Activated CD8-positive, alpha-beta memory T cell treated with anti-CD3 and anti-CD28 coated beads, Interleukin-2, amount 50 U/mL, for 4 hours (primary cell): ENCODE measurements around the gene C4orf50.

Source experiments
- DNase-seq: peaks from one replicate; pipeline ENCODE4 v3.0.0-alpha.2; 2020

C4orf50 gene

DNA sequence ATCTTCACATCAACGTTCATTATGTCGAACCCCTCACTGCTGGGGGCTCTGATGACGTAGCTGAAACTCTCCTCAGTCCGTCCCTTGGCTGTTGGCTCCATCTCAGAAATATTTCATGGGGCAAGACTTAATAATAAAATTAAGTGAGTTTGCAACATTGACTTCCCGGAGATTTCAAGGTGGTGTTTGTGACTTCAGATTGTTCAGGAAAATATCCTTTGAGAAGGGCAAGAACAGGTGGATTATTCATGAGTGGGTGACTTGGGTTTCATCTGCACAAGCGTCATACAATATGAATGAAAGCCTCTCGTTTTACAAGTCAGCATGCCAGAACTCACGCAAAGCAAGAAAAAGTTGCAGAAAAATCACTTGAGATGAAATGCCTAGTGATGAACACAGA is at the start of gene C4orf50:
Gene C4orf50 (minus strand): TSS at position 101 of the 400 bp plus-strand sequence.
- DNase-seq, result no peak

DNA sequence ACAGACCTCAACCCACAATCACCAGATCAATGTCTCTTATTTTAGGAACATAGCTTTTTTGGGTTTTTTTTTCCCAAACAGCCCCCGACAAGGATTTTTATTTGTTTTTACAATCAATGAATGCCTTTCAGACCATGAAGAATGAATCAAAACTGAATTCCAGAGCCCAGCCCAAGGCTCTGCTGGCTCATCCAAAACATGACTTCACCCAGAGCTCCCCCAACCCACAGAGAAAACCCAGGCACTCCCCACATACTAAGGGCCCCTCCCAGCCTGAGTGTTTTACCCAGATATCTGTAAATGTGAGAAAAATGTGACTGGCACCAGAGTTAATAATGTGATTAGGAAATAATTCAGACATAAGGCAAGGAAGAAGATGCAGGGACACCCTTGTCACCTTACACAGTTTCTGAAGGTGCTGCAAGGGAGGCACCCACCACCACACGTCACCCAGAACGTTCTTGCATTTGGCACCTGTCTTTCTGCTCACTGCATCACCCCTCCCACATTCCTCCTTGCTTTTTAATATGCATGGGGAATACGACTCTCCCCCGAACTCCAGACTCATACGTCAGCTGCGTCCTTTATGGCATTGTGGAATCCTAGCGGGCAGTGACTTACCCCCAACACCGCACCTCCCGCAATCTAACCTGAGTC is 47.8 kb upstream of the C4orf50 start:
- DNase-seq, result no peak

DNA sequence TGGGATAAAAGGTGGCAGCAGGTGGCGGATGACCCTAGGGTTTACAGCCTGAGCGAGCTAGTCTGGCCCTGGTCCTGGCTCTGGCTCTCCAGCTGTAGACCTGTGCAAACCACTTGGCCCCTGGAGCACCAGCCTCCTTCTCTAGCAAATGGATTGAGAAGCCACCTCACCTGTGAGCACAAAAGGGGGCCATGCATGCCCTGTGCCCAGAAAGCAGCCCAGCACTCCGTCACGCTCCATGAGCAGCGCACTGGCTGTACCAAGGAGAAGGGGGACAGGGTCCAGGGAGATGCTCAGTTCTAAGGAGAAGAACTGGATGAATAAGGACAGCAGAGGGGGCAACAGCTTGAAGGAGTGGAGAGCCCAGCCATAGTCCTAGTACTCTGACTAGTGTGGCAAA is 46.9 kb upstream of the C4orf50 start:
- no peak for DNase-seq

DNA sequence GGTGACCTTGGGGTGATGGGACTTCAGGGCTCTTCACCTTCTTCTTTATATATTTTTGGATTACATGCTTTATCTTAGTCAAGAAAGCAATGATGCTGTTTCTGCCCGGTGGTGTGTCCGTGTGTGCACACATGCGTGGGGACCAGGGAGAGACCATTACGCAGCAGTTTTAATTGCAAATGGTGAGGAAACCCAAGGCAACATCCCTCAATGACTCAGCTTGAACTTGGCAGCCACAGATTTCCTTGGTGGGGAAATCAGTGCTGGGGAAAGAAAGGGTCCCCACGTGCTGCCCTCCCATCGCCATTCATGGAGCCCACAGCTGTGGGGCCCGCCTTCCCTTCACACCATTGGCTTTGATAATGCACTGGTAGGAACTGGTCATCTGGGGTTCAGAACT is 46.2 kb upstream of the C4orf50 start:
- no peak for DNase-seq

DNA sequence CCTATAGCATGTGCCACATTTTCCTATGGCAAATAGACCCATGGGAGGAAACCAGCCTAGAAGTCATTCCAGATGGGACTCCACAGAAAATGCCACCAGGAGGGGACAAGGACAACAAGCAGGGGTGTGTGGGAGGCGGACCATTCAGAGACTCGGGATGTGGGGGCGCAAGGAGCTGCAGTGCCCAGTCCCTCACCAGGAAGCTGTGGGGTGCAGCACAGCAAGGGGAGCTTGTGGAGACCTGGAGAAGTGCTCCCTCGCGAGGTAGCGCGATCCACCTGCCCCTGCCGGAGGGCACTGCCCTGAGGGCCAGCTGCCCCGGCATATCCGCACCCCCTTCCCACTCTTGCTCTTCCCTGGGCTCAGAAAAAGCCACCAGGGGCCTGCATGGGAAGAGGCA is 45.5 kb upstream of the C4orf50 start:
- no peak for DNase-seq

DNA sequence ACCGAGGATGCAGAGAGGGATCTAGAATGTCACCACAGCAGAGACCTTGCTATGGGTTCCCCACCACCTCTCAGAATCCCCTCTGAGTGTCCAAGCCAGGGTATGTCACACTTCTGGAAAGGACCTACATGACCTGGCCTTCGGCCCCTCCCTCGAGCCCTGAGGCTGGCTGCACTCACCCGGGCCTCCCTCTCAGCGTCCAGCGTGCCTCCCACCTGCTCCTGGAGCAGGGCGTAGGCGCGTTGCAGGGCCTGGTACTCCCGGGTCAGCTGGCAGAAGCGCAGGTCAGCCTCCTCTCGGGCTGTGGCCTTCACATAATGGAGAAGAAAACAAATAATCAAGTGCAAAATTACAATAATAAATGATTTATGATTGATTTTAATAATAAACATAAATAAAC is 43.9 kb upstream of the C4orf50 start:
- DNase-seq, result no peak

DNA sequence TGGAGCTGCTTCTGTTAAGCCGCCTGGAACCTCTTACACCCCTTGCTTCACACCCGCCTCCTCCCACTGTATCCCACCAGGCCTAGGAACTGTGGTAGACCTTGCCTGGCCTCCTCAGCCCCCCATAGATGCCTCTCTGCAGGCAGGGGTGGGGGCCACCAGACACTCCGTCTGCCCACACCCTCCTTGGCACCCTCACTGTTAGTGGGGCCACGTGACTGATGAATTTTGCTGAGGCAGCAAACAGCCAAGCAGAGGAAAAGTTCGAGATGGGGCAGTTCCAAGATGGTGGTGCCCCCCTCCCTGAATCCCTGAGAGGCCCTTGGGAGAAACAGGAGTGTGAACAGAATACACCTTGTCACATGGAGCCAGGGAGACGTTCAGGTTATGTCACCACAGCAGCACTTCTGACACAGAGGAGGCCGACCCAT is 41.2 kb upstream of the C4orf50 start:
- DNase-seq, result no peak

DNA sequence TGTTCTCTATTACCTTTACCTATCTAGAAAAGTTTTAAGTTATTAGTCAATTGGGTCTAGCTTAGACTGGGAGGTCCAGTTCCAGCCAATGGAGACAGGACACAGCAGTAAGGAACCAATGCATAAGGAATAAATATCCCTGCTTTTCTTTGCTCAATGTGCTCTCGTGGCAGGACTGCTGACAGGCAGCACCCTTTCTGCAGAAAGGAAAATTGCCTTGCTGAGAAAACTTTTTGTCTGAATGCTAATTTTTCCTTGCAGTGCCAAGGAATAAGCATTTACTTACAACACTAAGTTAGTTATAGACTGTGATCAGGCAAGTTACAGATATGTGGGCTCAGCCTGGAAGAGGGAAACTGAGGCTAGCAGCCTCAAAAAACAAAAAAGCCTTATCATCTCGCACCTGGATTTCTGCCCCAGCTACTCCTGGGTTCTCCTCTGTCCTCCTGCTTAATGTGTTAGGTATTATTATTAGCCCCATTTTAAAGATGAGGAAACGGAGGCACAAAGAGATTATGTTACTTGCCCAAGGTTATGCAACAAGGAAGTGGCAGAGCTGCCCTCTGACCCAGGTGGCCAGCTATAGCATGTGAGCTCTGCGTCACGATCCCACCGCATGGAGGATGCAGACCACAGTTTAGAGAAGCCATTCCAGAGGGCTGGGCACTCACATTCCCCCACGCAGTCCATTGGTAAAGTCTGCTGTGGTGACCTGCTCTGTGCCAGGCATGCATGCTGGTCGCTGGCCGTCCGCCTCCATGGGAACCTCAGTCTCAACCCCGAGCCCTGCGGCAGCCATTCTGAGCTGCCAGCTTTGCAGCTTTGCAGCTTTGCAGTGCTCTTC is 40.5 kb upstream of the C4orf50 start:
- no peak for DNase-seq

DNA sequence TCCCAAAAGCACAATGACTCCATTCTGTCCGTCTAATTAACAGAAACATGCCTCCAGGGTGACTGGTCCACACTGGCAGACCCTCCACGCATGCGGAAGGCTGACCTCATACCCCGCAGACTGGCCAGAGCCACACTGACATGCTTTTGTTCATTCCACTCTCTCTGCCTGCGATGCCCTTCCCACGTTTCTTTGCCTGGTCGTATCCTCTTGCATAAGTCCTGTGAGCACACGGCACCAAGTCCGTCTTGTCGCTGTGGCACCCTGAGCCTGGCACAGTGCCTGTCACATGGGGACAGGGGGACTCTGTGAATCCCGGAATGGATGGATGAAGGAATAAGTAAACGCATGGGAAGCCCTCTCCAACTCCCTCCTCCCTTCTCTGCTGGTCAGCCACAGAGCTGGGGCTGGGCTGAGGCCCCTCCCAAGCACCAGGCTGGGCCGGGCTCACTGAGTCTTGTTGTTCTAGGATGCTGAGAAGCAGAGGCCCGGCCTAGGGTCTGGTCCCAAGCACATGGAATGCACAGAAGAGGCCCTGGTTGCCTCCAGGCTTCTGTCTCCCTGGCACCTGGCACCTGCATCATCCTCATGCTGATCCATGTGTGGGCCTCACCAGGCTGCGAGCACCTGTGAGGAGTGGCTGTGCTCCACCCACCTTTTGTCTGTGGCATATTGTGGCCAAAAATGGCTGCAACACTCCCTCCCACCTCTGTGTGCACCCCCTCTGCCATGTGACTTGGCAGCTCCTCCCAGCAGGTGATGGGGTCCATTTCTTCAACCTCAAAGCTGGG is 38.9 kb upstream of the C4orf50 start:
- DNase-seq, result no peak

DNA sequence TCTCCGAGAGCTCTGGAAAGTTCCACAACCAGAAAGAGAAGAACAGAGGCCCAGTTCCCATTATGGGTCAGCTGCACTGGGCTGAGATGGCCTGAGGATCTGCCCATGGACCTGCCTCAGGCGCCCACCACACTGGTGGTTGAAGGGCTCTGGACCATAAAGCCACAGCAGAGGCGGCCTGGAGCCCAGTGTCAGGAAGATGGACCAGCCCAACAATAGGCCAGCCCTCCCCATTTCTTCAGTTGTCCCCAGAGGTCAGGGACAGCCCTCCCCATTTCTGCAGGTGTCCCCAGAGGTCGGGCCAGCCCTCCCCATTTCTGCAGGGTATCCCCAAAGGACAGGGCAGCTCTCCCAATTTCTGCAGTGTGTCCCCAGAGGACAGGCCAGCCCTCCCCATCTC is 37.2 kb upstream of the C4orf50 start:
- DNase-seq, result no peak

DNA sequence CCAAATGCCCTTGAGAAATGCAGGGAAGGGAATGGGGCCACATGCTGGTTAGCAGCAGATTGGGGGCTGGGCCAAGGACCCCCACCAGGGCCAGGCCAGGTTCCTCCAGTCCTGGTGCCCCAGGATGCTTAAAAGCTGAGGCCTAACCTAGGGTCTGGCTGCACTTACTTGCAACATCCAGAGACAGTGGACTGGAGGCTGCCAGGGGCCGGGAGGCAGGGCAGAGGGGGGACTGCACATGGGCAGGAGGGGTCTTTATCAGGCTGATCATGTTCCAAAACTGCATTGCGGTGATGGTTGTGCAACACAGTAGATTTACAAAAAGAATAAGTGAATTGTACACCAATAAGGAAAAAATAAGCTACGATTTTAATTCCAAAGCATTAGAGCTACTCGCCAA is 36.8 kb upstream of the C4orf50 start:
- DNase-seq, result no peak

DNA sequence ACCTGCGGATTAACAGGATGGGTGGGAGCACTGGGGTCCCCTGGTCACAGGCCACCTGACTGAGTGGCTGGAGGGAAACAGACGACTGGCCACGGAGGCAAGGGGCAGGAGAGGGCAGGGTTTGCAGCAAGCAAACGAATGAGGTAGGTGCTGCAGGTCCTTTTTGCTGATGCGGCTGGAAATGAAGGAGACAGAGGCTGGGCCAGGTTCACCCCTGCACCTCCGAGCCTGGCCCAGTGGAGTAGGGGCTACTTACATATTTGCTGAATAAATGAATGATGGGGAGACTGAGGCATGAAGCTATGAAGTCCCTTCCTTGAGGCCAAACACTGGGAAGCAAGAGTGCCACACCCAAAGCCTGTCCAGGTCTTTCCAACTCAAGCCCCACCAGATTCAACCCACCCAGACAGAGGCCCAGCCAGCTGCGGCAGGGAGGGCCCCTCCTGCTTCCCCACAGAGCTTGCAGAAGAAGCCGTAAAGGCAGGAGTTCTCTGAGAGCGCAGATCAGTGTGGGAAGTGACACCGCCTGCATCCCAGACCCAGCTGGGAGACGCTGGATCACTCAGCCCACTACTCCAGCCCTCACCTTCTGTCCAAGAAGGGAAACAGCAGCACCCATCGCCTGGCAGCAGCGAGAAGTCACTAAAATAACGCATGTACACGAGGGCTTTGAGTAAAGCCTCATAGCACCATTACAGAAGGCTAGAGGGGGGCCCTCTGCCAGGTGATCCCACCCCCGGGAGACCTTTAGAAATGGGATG is 36.1 kb upstream of the C4orf50 start:
- DNase-seq, result no peak

DNA sequence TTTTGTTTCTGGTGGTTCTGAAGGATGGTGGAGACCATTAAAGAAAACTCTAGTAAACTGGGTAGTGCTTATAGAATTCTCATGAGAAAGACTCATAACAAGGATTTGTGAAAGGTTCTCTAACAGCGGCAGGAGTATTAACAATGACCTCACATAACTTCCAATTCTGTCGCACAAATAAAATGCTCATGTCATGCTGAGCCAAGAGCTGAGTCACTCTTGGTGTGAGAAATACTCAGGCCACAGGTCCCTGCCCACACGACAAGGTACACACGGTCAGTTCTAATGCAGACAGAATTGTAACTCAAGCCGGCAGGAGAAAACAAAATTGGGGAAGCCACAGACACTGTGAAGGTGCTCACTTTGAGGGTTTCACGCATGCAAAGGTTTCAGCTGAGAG is 34.4 kb upstream of the C4orf50 start:
- DNase-seq, result no peak

DNA sequence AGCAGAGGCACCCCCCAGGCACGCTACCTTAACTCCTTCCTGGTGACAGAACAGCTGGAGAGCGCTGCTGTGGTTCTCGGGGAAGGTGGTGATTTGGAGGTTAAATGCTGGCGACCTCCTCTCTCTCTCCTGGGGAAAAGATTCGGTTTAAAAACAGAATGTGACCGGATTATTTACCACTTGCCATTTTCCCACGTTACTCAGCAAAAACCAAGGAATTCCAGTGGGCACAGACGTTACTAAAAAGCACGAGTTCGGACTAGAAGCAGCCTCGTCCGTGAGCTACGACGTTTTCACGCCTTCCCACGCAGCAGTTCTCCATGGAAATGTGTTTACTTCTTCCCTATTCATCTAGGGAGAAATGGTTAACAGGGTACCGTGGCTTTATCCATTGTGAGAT is 32.3 kb upstream of the C4orf50 start:
- no peak for DNase-seq

DNA sequence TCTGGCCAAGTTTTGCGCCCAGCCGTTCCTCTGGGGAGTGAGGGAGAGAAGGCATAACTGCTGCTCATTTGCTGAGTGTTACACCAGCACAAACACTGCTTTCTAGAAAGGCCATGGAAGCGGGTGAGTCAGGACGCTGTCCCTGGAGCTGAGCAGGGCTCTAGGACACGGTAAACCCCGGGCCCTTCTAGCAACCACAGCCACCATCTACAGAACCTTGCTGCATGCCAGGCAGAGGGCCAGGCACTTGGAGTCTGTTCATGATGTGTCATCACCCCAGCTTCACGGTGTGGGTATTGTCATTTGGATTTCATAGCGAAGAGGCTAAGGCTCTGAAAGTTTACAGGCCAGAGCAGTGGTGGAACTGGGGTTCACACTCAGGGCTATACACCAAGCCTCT is 31.8 kb upstream of the C4orf50 start:
- no peak for DNase-seq

DNA sequence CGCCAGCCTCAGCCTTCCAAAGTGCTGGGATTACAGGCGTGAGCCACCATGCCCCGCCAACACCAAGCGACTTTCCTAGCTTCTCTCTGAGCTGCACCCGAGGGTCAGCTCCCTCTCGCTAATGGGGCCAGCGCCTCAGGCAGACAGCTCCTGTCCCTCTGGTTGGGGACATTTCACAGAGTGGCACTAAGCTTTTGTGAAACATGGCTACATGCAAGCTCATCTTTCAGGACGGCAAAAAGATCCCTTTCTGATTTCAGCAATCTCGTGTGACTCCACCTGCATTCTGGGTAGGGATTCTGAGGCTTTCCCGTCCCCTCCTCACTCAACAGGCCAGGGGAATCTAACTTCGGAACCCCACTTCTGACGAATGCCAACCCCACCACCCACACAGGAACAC is 31.0 kb upstream of the C4orf50 start:
- DNase-seq, result no peak

DNA sequence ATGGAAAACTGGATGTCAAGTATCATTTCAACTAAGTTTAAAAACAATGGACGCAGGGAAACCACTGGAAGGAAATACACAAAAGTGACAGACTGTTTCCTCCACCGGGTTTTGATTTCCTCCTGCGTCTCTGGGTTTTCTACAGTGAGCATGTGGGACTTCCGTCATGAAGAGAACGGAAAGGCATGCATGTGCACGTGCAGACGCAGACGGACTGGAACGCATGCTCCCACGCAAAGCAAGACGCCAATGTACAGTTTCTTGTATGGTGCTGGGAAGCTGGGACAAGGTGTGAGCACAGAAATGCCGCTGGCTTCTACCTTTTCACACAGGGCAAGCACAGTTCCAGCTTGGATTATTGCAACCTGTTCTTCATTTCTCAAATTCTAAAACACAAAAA is 30.3 kb upstream of the C4orf50 start:
- DNase-seq, result no peak

DNA sequence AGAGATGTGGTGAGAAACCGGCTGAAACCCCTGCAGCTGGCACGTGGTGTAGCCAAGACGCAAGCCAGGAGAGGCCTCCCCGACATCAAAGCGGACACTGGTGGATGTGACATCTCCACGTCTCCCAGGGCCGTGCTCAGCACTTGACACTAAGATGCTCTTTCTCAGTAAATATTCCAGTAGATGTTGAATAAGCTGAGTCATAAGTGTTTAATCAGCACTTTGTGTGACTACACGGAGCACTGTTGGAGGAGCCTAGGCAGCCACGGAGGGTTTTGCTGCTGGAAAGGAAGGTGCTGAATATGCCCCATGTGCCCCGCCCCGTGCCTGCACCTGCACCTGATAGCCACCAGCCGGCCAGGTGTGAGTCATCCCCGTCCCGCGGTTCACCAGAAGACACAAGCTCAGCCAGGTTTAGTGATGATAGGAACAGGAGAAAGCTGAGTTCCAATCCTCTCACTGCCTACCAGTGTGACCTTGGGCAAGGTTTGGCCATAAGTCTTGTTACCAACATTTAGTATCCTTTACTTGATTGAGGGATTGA is 29.0 kb upstream of the C4orf50 start:
- DNase-seq, result no peak

DNA sequence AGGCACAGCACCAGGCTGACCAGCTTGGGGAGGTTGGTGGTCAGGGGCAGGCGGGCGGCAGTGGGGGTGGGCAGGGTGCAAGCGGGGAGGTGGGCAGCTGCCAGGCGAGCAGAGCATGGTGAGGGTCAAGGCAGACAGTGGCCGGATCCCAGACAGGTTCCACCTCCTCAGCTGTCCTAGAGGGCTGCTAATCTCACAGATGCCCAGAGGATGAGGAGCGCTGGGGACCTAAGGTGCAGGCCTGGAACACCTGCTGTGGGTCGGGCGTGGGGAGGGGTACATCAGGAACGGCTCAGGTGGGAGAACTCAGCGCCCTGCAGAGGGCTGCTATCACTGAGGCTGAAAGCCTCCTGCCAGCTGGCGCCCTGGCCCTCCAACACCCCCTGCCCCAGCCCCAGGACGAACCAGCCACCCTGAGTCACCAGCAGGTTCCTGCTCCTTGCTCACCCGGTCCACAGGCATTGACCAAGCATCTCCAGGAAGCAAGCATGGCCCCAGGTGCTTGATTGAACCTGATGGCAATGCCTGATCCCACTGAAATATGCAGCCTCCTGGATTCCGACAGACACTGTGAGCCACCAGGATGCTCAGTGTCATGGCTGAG is 28.4 kb upstream of the C4orf50 start:
- no peak for DNase-seq

DNA sequence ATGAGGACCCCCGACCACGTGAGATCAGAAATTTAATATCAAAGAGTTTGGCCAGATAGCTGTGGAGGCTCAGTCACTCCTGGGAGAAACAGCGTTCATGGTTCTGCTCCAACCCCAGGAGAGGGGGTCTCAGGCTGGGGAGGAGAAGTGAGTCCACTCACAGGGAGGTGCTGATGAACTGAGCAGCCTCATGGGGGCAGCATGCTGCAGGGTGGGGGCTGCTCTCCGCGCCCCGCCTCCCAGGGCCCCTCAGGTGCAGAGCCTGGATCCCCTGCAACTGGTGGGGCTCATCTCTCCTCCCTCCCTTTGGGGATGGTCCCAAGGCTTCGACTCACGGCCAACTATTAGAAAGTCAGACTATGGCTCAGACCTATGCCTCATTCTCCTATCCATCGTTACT is 26.6 kb upstream of the C4orf50 start:
- no peak for DNase-seq

DNA sequence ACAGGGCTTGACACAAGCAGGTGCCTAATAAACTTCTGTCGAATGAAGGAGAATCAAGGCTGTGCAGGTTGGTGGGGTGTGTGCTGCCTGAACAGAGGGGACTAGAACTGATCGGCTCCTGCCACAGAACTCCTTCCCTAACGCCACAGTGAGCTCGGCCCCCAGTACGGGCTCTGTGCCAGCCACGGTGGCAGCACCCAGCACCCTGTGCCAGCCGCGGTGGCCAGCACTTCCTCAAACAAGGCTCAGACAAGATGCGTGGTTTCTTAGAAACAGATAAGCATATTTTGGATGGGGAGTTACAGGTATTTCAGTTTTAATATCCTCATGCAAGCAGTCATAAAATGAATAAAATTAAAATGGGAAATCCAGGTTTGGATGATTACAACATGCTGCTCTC is 26.0 kb upstream of the C4orf50 start:
- DNase-seq, result no peak

DNA sequence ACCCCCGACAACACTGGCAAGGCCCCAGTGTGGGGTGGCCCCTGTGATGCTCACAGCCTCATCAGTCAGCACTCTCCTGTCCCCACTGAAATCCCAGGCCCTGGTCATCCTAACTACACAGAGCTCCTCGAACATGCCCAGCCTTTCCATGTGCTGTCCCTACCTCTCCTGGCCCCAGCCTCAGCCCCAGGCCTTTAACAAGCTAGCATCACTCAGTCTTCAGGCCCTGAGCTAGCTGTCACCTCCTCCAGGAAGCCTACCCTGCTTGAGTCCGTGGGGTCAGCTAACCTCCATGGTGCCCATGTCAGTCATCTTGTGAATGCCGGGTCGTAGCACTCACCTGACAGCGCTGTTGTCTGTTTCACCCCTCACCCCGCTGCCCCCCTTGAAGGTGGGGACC is 25.6 kb upstream of the C4orf50 start:
- DNase-seq, result no peak
